ENCODE measurements around the gene IFITM2.
"Not testable (repeated sequence)": the region's sequence is repeated elsewhere in the genome, so short reads cannot be mapped to it uniquely, and the experiment has no call there.

IFITM2 gene

GRCh38 chr11:293852-294661 is 13.6 kb upstream of the IFITM2 start:
- no peak for DNase-seq

GRCh38 chr11:294780-295179 is 12.8 kb upstream of the IFITM2 start:
- DNase-seq: no peak

GRCh38 chr11:295351-296170 is 12.1 kb upstream of the IFITM2 start:
- no peak for DNase-seq

DNA sequence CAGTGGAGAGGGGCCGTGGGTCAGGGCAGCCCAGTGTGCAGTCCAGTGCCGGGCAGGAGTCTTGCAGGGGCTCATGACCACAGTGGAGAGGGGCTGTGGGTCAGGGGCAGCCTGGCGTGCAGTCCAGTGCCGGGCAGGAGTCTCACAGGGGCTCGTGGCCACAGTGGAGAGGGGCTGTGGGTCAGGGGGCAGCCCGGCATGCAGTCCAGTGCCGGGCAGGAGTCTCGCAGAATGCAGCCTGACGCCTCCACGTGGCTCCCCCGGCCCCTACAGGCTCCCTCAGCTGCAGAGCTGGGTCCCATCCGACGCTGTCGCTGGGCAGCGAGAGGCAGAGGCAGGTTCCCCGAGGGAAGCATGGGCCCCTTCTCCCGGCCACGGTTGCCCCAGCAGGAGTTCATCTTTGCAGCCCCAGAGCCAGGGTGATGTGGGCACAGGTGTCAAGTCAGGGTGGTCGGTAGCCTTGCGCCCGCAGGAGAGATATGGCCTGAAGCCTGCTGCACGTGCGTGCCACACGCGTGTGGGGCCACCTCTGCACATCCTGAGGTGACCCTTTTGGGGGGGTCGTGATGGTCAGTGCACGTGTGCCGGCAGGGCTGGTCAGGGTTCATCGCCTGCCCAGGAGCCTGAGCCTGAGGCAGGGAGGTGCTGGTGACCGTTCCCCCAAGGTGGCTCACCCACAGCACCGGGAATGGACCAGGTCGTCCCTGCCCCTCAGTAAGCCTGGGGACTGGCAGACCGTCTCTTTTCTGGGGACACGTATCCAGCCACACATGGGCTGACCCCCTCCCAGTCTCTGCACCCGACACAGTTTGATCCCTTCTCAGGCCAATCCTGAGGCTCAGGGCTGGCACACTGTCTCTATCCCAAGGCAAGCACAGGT is 11.2 kb upstream of the IFITM2 start:
- DNase-seq: no peak

- no peak for DNase-seq
Measured at GRCh38 chr11:297051-297585, 10.5 kb upstream of the IFITM2 start.

GRCh38 chr11:297586-298405 is 9.8 kb upstream of the IFITM2 start:
- no peak for DNase-seq

GRCh38 chr11:298406-299065 is 9.1 kb upstream of the IFITM2 start:
- DNase-seq: no peak

DNA sequence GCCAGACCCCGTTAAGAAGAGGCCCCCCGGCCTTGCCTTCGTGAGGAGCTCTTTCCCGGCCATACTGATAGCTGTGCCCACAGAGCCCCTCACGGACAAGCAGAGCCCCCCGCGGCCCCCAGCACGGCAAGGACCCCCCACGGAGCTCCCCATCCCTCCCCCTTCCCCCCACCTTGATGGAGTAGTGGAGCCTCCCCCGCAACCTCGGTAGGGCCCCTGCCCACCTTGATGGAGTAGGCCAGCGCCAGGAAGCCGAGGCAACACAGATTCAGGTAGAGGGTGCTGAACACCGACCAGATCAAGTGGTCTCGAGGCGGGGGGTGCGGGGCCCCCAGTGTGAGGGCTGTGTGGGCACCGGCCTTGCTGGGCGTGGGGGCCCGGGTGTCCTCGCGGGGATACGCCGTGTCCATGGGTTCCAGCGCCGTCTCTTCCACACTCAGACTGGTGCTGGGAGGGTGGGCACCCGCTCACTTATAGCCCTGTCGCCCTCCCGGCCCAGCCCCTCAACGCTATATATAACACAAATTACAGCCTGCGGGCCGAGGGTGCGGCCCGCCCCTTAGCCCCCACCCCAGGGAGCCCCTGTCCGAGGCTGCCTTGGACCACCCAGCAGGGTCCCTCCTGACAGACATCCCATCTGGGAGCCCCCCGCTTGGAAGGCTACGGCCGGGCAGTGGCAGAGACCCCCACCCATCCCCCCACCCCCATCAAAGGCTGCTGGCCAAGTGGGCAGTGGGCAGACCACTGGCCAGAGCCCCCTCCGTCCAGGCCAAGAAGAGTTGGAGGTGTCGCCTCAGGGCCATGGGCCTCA is 8.3 kb upstream of the IFITM2 start, which contains the start of gene IFITM5:
TSS of gene IFITM5 (minus strand) at position 446 of the 811 bp plus-strand sequence. CDS start at position 410, 36 bp downstream.
- no peak for DNase-seq

- DNase-seq: no peak
Measured at GRCh38 chr11:299951-300735, 7.5 kb upstream of the IFITM2 start.

DNA sequence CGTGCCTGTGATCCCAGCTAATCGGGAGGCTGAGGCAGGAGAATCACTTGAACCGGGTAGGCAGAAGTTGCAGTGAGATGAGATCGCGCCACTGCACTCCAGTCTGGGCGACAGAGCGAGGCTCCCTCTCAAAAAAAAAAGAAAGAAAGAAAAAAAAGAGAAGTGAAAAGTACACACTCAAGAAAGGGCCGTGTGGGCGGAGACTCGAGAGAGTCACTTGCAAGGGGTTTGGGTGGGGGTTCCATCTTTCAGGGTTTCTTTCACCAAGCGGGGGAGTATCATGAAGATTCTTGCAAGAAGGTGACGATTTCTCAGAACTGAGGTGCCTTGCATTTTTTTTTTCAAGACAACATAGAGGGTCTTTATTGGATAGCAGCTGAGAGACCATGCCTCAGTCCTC is 4.3 kb upstream of the IFITM2 start:
- no peak for DNase-seq

DNA sequence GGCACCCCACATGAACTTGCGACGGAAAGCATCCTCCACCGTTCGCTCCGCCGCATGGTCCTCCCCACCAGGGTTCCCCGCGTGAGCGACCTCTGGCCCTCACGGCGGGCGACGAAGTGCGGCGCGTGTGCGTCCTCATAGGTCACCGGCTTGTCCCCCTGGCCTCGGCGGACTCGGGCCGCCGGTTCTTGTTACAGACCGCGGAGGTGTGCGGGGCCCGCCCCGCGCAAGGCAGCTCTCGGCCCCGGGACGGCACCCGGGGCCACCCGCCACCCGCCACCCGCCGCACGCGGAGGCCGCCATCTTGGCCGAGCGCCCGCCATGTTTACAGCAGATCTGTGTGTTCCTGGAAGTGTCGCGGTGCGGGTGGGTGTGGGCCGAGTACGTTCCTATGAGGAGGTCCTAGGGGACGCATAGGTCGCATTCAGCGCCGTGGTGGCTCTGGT is 3.5 kb upstream of the IFITM2 start:
- no peak for DNase-seq

GRCh38 chr11:304915-305843 is 2.4 kb upstream of the IFITM2 start:
- DNase-seq: peak; percentile 63 to 65

DNA sequence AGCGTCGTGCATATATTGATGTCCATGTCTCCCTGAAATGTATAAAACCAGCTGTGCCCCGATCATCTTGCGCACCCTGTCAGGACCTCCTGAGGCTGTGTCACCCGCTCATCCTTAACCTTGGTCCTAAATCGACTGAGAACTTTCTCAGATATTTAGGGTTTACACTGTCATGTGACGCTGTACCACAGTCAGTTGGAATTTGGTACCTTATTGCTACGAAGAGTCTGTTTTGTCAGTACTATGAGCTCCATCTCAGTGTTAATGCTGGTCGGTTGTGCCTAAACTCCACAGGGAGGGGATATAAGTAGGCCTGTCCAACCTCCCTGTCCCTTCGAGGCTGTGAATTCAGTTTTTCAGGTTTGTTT is 1.8 kb upstream of the IFITM2 start:
- no peak for DNase-seq

GRCh38 chr11:306645-307371 is 808 bp upstream of the IFITM2 start:
- DNase-seq: no peak

DNA sequence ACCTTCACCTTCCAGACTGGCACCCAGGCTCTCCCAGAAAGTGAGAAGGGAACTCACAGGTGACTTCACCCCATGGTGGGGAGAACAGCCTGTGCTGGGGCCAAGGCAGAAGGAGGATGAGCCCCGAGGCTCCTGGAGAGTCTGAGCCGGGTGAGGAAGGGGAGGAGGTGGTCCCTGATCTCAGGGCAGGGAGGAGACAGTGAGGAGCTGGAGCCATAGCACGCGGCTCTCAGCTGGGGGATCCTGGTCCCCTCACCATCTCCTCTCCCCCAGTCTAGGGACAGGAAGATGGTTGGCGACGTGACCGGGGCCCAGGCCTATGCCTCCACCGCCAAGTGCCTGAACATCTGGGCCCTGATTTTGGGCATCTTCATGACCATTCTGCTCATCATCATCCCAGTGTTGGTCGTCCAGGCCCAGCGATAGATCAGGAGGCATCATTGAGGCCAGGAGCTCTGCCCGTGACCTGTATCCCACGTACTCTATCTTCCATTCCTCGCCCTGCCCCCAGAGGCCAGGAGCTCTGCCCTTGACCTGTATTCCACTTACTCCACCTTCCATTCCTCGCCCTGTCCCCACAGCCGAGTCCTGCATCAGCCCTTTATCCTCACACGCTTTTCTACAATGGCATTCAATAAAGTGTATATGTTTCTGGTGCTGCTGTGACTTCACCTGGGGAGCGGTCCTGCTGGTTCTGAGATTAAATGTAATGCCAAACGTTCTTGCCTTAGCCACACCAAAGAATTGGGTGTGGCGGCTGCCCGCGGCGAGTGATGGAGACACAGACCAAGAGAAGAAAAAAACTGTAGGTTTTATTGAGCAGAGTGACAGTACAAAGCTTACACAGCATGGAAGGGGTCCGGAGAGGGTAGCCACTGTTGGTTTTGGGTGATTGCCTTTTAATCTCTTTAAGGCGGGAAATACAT is 1.4 kb downstream of the IFITM2 start:
- DNase-seq: not testable (repeated sequence)

GRCh38 chr11:309979-310572 is 2.5 kb downstream of the IFITM2 start:
- DNase-seq: not testable (repeated sequence)

All from AML-193 (cell line).